NCI-H446 (cell line): Measurements from ENCODE around the gene B9D1.
"Not testable (repeated sequence)": the region's sequence is repeated elsewhere in the genome, so short reads cannot be mapped to it uniquely, and the experiment has no call there.

Experiments
- DNase-seq, 2 experiments: peaks; one replicate each; lab custom pipeline; 2025; lab: John Stamatoyannopoulos, UW

The B9D1 gene

GRCh38 chr17:19359151-19359550 is 3.4 kb downstream of the B9D1 start:
- no peak for DNase-seq

GRCh38 chr17:19357761-19358160 is 4.8 kb downstream of the B9D1 start:
- DNase-seq = no peak

GRCh38 chr17:19357351-19357750 is 5.2 kb downstream of the B9D1 start:
- no peak for DNase-seq

- no peak for DNase-seq
These were observed 7.8 kb downstream of the B9D1 start for GRCh38 chr17:19354748-19355147.

- DNase-seq = not testable (repeated sequence)
These were observed 9.1 kb downstream of the B9D1 start for GRCh38 chr17:19353401-19353800.

GRCh38 chr17:19348806-19349205 is 13.7 kb downstream of the B9D1 start:
- no peak for DNase-seq

GRCh38 chr17:19348081-19348650 is 14.4 kb downstream of the B9D1 start:
- DNase-seq = no peak

- no peak for DNase-seq
These were observed 15.0 kb downstream of the B9D1 start for GRCh38 chr17:19347323-19348080.

- DNase-seq = peak in 1 of 2 experiments; percentile 38
These were observed 15.9 kb downstream of the B9D1 start for GRCh38 chr17:19346351-19347255.

- no peak for DNase-seq
These were observed 16.8 kb downstream of the B9D1 start for GRCh38 chr17:19345486-19346350.

GRCh38 chr17:19345067-19345460 is 17.5 kb downstream of the B9D1 start:
- DNase-seq = no peak

GRCh38 chr17:19344311-19345066 is 18.0 kb downstream of the B9D1 start:
- no peak for DNase-seq

GRCh38 chr17:19343671-19344151 is 18.8 kb downstream of the B9D1 start:
- no peak for DNase-seq

GRCh38 chr17:19343256-19343630 is 19.3 kb downstream of the B9D1 start:
- no peak for DNase-seq

GRCh38 chr17:19342611-19343255 is 19.8 kb downstream of the B9D1 start:
- no peak for DNase-seq

- DNase-seq = no peak
These were observed 20.6 kb downstream of the B9D1 start for GRCh38 chr17:19341641-19342610.

- DNase-seq = no peak
These were observed 21.3 kb downstream of the B9D1 start for GRCh38 chr17:19341211-19341631.

- DNase-seq = no peak
These were observed 23.1 kb downstream of the B9D1 start for GRCh38 chr17:19339341-19339815.
